Glutamatergic neuron (in vitro differentiated cells): ENCODE measurements around the gene CCDC116. TPM values are rescaled to one million over a fixed set of nuclear protein-coding genes. Genes with fewer than 3 reads are reported as not detected.
"Not testable (repeated sequence)": the region's sequence is repeated elsewhere in the genome, so short reads cannot be mapped to it uniquely, and the experiment has no call there.

Experiments
- DNase-seq: peaks from one replicate; pipeline ENCODE4 v3.0.0; 2022
- H3K27ac Mint-ChIP-seq: one replicate; pipeline ENCODE4 v1.8.0; 2020; ENCODE audit warnings: mild to moderate bottlenecking, mixed read lengths, inconsistent platforms; ENCODE audit not compliant: unreplicated experiment
- H3K27me3 Mint-ChIP-seq: one replicate; pipeline ENCODE4 v1.8.0; 2020; ENCODE audit warnings: mild to moderate bottlenecking, moderate library complexity, mixed read lengths, inconsistent platforms; ENCODE audit not compliant: unreplicated experiment
- H3K36me3 Mint-ChIP-seq: one replicate; pipeline ENCODE4 v1.8.0; 2020; ENCODE audit warnings: mild to moderate bottlenecking, mixed read lengths, inconsistent platforms; ENCODE audit not compliant: unreplicated experiment
- H3K4me1 Mint-ChIP-seq: one replicate; pipeline ENCODE4 v1.8.0; 2020; ENCODE audit warnings: mild to moderate bottlenecking, low read depth, mixed read lengths, inconsistent platforms; ENCODE audit not compliant: unreplicated experiment
- H3K4me3 Mint-ChIP-seq: one replicate; pipeline ENCODE4 v1.8.0; 2020; ENCODE audit warnings: mild to moderate bottlenecking, mixed read lengths, inconsistent platforms; ENCODE audit not compliant: unreplicated experiment
- H3K9me3 Mint-ChIP-seq: one replicate; pipeline ENCODE4 v1.8.0; 2020; ENCODE audit warnings: mild to moderate bottlenecking, moderate library complexity, mixed read lengths, inconsistent platforms; ENCODE audit not compliant: unreplicated experiment
- total RNA-seq: library from RNA; stranded (reverse); fragmentation: NEBNext Ultra II Directional; extraction: Animal tissue kit (Norgen Biotek cat#: 25700); gene quantifications from one replicate; pipeline ENCODE4 v1.2.1, GENCODE V29; 2021; ENCODE audit not compliant: unreplicated experiment
- TF ChIP-seq, protein P1 (sequence below): fragments of 200-600 bp; sonication (generic); IDR thresholded peaks from one replicate; pipeline ENCODE4 v1.5.0; 2021; ENCODE audit not compliant: partially characterized antibody, unreplicated experiment

CCDC116 gene
- total RNA-seq, 1 donor from 2014 or later, result 0.71 TPM

DNA sequence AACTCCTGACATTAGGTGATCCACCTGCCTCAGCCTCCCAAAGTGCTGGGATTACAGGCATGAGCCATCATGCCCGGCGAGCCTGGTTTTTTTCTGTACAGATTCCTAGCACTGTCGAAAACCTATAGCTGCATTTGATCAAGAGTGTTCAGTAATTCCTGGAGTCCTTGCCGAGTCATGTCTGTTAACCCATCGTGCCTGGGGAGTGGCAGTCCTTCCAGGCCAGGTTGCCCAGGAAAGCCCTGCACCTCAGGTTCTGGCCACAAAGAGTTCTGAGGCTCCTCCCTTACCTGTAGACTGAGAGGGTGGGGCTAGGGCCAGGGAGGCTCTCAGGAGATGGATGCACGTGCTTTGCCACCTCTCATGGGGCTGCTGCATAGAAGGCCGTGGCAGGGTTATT, 19.7 kb upstream of the CCDC116 start:
- Mint-ChIP-seq H3K36me3 (no peaks in the 10 kb centered on the region), H3K9me3 (peaks cover 3% of the 10 kb centered on the region), H3K27ac (no peak overlapping the region), H3K4me3 (no peak overlapping the region), H3K27me3 (peaks cover 10% of the 10 kb centered on the region), H3K4me1 (peaks cover 2% of the 10 kb centered on the region)
- TF ChIP-seq, protein P1, sequence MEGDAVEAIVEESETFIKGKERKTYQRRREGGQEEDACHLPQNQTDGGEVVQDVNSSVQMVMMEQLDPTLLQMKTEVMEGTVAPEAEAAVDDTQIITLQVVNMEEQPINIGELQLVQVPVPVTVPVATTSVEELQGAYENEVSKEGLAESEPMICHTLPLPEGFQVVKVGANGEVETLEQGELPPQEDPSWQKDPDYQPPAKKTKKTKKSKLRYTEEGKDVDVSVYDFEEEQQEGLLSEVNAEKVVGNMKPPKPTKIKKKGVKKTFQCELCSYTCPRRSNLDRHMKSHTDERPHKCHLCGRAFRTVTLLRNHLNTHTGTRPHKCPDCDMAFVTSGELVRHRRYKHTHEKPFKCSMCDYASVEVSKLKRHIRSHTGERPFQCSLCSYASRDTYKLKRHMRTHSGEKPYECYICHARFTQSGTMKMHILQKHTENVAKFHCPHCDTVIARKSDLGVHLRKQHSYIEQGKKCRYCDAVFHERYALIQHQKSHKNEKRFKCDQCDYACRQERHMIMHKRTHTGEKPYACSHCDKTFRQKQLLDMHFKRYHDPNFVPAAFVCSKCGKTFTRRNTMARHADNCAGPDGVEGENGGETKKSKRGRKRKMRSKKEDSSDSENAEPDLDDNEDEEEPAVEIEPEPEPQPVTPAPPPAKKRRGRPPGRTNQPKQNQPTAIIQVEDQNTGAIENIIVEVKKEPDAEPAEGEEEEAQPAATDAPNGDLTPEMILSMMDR, result no peak
- DNase-seq, result no peak

DNA sequence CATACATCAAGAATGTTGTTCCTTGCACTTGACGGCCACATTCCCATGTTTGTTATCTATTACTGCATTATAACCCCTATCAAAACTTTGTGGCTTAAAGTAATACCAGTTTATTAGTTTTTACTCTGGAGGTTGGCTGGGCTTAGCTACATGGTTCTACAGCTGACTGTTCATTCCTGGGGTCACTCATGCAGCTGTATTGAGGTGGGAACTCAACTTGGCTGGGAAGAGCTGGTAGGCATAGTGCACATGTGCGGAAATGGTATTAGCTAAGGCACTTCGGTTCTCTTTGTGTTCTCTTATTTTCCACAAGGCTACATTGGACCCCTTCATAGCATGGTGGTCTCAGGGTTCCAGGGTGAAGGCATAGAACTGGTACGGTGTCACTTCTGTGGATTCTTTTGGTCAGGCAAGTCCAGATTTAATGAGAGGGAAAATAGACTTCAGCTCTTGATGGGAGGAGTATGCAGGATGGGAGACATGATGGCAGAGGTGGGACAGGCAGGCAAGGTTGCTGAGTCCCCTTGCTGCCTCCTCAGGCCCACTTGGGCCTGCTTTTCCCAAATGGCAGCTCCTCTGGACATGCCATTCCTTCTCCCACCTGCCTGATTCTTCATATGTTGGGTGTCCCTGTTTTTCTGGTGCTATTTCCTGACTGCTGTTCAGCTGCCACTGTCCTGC, 18.9 kb upstream of the CCDC116 start:
- Mint-ChIP-seq H3K9me3 (peaks cover 3% of the 10 kb centered on the region), H3K4me1 (peaks cover 2% of the 10 kb centered on the region), H3K4me3 (no peak overlapping the region), H3K27me3 (peaks cover 9% of the 10 kb centered on the region), H3K36me3 (no peaks in the 10 kb centered on the region), H3K27ac (no peak overlapping the region)
- TF ChIP-seq, protein P1, result no peak
- DNase-seq, result no peak

DNA sequence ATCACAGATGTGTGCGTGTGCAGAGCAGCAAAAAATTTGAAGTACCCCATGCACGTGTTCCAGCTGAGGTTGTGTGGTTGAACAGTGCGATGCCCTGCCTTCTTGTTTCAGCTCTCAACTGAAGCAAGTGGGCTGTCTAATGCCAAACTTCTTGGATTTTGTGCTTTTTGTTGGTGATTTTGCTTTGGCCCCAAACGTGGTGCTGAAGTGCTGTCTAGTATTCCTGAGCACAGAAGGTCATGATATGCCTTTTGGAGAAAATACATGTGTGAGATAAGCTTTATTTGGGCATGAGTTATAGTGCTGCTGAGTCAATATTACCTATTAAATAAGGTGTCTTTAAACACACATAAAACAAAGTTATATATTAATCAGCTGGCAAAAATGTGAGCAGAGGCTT, 16.8 kb upstream of the CCDC116 start:
- Mint-ChIP-seq H3K9me3 (peaks cover 7% of the 10 kb centered on the region), H3K4me3 (no peak overlapping the region), H3K4me1 (peaks cover 4% of the 10 kb centered on the region), H3K27me3 (peaks cover 9% of the 10 kb centered on the region), H3K36me3 (no peaks in the 10 kb centered on the region), H3K27ac (no peak overlapping the region)
- DNase-seq, result no peak
- TF ChIP-seq, protein P1, result no peak

DNA sequence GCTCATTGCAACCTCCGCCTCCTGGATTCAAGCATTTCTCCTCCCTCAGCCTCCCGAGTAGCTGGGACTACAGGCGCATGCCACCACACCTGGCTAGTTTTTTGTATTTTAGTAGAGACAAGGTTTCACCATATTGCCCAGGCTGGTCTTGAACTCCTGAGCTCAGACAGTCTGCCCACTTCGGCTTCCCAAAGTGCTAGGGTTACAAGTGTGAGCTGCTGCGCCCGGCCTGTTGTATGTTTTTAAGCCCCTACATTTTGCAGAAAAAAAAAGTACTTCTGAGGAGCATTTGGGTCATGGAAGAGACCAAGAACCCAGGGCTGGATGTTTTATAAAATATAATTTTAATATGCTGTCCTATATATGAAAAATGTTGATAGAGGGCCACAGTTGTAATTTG, 15.2 kb upstream of the CCDC116 start:
- H3K36me3 Mint-ChIP-seq, DNase-seq, H3K27ac Mint-ChIP-seq, H3K27me3 Mint-ChIP-seq, H3K4me3 Mint-ChIP-seq, H3K9me3 Mint-ChIP-seq, H3K4me1 Mint-ChIP-seq: not testable (repeated sequence)

DNA sequence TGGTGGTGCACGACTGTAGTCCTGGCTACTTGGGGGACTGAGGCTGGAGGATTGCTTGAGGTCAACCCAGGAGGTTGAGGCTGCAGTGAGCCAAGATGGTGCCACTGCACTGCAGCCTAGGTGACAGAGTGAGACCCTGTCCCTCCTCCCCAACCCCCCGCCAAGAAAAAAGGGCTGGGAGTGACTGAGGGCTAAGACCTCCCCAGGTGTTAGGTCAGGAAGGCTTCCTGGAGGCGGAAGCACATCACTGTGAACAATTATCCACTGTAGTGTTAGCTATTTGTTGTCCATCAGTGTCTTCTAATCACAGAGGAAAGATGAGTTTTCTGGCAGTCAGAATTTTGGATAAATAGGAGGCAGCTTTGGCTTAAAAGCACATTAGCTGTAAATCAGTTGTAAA, 11.5 kb upstream of the CCDC116 start:
- Mint-ChIP-seq H3K4me3 (no peak overlapping the region), H3K9me3 (peaks cover 11% of the 10 kb centered on the region), H3K27ac (no peak overlapping the region), H3K27me3 (no peaks in the 10 kb centered on the region), H3K36me3 (no peaks in the 10 kb centered on the region), H3K4me1 (peaks cover 33% of the 10 kb centered on the region)
- DNase-seq, result no peak
- TF ChIP-seq, protein P1, result no peak
